22Rv1 (cell line): ENCODE measurements around the gene TXNL4A.

Experiments used
- H3K27ac ChIP-seq: fragments of 450-650 bp; 2 replicates; pipeline ENCODE4 v1.5.1; 2017
- ZFX ChIP-seq: fragments of 450-650 bp; IDR thresholded peaks from 2 replicates; pipeline ENCODE4 v1.6.1; 2017; ENCODE audit warnings: antibody characterized with exemption, borderline replicate concordance
- TF ChIP-seq, protein P1 (sequence below): fragments of 450-650 bp; IDR thresholded peaks from 2 replicates; pipeline ENCODE4 v1.5.1; 2017; ENCODE audit warnings: mild to moderate bottlenecking

Gene TXNL4A

DNA sequence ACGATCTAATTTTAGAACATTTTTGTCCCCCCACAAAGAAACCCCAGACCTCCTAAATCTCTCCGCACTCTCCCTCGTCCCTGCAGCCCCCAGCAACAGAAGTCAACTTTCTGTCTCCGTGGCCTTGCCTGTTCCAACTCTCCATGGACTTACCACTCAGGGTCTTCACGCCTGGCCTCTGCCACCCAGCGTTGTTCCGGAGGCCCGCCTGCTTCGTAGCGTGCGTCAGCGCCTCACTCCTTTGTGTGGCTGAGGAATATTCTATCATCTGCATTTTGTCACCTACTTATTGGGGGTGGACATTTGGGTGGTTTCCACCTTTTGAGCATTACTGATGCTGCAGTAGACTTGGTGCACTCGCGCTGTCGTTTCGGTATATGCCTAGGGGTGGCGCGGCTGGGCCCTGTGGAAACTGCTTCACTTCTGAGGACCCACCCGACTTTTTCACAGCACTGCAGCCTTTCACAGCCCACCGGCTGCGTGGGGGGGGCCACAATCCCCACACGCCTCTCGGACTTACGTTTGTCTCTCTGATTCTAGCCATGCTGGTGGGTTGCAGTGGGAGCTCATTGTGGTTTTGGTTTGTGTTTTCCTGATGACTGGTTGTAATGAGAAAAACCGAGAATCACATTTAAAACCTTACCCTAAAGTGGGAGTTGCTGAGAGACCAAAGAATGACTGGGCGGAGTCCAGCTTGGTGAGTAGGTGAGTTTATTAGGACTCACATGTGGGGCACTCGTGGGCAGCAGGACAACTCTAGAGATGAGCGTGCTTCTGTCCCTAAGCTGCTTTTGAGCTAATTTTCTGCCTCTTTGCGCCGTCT is 25.3 kb downstream of the TXNL4A start:
- TF ChIP-seq ZFX = no peak
- TF ChIP-seq, protein P1, sequence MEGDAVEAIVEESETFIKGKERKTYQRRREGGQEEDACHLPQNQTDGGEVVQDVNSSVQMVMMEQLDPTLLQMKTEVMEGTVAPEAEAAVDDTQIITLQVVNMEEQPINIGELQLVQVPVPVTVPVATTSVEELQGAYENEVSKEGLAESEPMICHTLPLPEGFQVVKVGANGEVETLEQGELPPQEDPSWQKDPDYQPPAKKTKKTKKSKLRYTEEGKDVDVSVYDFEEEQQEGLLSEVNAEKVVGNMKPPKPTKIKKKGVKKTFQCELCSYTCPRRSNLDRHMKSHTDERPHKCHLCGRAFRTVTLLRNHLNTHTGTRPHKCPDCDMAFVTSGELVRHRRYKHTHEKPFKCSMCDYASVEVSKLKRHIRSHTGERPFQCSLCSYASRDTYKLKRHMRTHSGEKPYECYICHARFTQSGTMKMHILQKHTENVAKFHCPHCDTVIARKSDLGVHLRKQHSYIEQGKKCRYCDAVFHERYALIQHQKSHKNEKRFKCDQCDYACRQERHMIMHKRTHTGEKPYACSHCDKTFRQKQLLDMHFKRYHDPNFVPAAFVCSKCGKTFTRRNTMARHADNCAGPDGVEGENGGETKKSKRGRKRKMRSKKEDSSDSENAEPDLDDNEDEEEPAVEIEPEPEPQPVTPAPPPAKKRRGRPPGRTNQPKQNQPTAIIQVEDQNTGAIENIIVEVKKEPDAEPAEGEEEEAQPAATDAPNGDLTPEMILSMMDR = no peak

GRCh38 chr18:79962311-79962710 is 26.1 kb downstream of the TXNL4A start:
- no peak overlapping the region for H3K27ac ChIP-seq
- TF ChIP-seq, protein P1 = no peak
- no peak for TF ChIP-seq ZFX

More for the DNA sequence above, 25.3 kb downstream of the TXNL4A start:
- no peak overlapping the region for H3K27ac ChIP-seq

DNA sequence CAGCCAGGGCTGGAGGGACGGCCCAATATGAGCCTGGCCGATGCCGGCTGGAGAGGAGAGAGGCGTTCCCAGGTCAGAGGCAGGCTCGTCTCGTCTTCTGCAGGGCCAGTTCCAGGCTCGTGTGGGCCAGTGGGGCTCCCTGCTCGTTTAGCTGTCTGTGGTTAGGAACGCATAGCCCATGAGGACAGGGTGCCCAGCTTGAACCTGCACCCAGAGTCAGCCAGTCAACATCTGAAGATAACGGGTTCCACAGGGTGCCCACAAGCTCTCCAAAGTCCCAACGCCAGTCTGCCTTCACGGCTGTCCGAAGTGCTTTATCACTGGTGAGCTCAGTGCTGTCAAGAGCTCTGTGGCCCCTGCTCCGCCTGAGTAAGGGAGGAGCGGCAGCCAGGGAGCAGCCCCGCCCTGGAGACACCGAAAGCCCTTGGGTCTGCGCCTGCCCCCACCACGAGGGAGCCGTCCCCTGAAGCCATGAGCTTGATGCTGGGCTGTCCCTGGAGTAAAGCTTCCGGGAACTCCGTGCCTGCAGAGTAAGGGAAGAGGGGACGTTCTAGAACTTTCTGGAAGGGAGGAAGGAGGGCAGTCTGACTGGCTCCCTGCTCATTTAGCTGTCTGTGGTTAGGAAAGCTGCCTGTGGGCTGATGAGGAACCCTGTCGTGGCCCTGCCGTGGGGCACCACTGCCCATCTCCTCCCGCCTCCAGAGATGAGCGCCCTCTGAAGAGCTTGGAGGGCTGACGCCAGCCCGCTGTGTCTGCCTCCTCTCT is 26.7 kb downstream of the TXNL4A start:
- TF ChIP-seq, protein P1 = no peak
- no peak for TF ChIP-seq ZFX
- no peak overlapping the region for H3K27ac ChIP-seq

DNA sequence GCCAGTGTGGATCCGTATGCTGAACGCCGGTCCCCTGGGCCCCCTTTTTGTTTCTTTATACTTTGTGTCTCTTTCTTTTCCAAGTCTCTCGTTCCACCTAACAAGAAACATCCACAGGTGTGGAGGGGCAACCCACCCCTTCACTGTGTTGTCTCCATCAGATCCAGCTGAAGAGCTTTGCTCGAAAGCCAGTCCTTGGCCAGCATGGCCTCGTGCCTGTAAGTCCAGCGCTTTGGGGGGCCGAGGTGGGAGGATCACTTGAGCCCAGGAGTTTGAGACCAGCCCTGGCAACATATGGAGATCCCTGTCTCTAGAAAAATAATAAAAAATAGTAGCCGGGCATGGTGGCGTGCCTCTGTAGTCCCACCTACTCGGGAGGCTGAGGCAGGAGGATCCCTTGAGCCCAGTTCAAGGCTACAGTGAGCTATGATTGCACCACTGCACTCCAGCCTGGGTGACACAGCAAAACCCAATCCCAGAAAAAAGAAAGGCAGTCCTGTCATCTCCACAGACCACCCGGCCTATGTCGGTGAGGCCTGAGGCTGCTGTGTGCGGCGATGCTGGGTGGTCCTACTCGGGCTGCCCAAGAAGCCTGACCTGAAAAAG is 27.3 kb downstream of the TXNL4A start:
- TF ChIP-seq, protein P1 = no peak
- no peak for TF ChIP-seq ZFX
- peak overlapping the region; percentile 54 for H3K27ac ChIP-seq

- TF ChIP-seq, protein P1 = peak; percentile 27; the same call in 1 of the 2 replicates
- peak overlapping the region; percentile 54 for H3K27ac ChIP-seq
These were observed 28.1 kb downstream of the TXNL4A start for GRCh38 chr18:79960161-79960801.

DNA sequence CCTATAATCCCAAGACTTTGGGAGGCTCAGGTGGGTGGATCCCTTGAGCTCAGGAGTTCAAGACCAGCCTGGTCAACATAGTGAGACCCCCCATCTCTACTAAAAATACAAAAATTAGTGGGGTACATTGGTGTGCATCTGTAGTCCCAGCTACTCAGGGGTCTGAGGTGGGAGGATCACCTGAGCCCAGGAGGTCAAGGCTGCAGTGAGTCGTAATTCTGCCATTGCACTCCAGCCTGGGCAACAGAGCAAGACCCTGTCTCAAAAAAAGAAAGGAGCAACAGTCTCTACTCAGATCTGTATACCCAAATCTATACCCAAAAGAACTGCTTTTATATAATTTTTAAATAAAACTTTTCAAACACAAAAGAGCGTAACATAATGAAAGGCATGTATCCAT is 29.4 kb downstream of the TXNL4A start:
- H3K27ac ChIP-seq = no peak overlapping the region
- no peak for TF ChIP-seq ZFX
- TF ChIP-seq, protein P1 = no peak
